SU-DHL-6 (cell line): ENCODE measurements around the gene MBD3L2B.

Experiments
- CTCF ChIP-seq: fragments of 200-600 bp; sonication (generic); IDR thresholded peaks from one replicate; pipeline ENCODE4 v1.5.1; 2017; ENCODE audit warnings: antibody characterized with exemption, mild to moderate bottlenecking, low read length, moderate library complexity; ENCODE audit not compliant: insufficient read depth, poor library complexity, severe bottlenecking
- EZH2phosphoT487 ChIP-seq: fragments of 200-600 bp; sonication (generic), shearing (Covaris generic); conservative IDR thresholded peaks from 2 replicates; pipeline ENCODE4 v1.6.1; 2018; ENCODE audit warnings: mild to moderate bottlenecking, antibody characterized with exemption, low read length, moderate library complexity, mixed read lengths

DNA sequence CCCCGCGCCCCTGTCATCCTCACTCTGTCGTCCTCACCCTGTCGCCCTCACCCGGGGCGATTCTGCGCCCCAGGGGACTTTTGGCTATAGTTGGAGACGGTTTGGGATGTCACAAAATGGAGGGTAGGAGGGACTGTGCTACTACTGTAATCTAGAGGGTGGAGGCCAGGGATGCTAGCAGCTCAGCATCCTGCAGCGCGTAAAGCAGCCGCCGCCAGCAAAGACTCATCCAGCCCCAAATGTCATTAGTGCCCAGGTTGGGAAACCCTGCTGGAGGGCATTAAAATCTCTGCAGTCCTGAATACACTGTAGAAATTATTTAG is 48.6 kb upstream of the MBD3L2B start:
- TF ChIP-seq CTCF (no peak), EZH2phosphoT487 (no peak)
